Bronchial smooth muscle cell (primary cell): Measurements from ENCODE around the gene MROH2A. TPM values are rescaled to one million over a fixed set of nuclear protein-coding genes. Genes with fewer than 3 reads are reported as not detected.

ENCODE experiments used
- total RNA-seq: library from RNA; depleted of rRNA; stranded (reverse); fragments of >200 nt; gene quantifications from 2 replicates; pipeline ENCODE4 v1.2.1, GENCODE V29; 2014

Gene MROH2A, protein sequence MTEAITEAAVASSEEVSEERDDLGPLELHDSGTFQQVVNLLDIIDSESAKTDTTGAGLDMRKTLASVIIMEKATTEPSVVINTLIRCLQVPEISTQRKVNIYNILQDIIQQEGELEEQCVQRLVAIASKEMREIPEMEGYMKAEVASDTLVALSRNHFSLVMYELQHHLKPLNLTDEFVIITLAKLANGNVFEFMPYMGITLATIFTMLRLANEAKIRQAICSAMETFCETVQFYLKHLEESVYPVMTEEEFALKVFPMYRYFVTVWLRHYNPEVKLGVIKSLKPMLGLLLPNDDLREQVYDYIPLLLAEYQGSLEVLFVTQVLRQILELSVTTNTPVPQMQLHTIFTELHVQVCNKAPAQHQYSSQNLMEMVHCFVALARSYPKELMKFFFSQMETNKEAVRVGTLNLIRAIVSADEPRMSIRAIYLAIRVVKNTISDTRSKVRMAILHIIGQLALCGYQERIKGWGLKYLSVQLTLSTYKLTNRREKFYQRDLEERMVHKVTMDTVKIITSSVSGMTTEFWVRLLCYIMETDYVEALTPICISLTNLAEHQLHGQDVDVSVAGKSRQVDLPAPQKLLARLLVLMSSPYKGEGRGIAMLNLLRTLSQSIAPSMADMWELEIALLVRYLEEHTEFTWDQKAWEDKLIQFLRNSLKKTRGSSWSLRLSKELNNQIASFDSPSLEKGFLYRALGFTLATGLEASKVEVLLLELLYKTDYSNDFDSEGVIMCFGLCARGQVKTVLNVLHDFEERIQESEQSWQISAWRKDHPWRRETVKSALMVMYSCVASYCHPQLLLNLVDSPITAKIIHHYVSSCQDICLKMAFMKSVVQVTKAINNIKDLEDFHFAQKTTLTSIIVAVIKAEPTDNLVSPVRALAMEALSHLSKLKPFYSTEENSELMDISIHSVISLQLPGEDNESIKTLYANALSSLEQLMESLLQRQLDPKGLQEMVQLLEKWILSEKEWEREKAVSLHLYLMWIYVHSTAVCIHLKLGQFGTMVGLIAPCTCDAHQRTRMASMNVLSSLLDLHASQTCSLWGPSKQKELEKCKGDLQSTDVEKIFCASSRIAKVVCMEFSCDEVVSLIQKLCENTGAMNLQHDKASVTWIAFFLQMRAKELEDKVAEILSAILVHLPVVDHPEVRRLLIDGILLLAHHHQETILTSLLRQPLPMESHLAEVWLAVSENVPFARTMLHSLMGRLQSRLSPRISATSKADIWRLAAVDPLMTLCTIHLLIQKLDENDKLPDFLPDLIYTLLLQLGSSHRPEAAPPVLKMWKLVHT (N-terminal part only)
- under 0.01 TPM in 1 of 2 replicates, not detected in the other for total RNA-seq

DNA sequence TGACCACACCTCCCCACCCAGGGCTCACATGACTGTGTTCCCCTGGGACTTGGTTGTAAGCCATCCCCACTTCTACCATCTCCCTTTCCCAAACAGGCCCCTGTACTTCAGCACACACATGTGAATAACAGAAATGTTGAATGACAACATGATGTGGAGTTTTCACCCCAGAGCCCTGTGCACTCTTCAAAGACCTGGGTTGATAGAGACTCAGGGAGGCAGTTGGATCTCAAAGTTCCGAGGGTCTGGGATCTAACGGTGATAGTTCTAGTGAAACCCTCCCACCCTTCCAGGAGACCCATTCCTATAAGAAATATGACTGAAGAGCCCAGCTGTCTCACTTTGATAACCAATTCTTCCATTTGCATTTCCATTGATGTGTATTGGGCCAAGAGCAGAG is at the start of gene MROH2A:
MROH2A (plus strand) TSS at position 301 of the 400 bp plus-strand sequence. CDS start 1,029 bp downstream, outside the sequence.

DNA sequence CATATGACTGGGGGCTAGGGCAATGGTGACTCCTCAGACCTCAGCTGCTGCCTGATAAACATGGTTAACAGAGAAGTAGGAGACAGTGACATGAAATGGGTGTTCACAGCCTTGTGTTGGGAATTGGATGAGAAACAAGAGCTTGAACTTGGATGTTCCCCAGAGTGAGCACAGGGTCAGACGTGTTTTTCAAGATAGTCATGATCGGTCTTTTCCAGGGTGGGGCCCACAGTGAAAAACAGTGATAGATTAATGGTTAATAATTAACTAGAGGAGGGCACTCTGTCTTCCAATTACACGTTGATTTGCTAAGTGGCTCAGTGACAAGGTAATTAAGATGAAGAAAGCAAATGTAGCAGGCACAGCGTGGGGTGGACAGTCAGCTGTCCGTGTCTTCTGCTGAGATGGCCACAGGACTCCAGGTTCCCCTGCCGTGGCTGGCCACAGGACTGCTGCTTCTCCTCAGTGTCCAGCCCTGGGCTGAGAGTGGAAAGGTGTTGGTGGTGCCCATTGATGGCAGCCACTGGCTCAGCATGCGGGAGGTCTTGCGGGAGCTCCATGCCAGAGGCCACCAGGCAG is 49.3 kb upstream of the MROH2A start, which contains the start of gene UGT1A3:
UGT1A3 (plus strand) TSS at position 320 of the 579 bp plus-strand sequence; CDS start at position 405, 85 bp downstream.

DNA sequence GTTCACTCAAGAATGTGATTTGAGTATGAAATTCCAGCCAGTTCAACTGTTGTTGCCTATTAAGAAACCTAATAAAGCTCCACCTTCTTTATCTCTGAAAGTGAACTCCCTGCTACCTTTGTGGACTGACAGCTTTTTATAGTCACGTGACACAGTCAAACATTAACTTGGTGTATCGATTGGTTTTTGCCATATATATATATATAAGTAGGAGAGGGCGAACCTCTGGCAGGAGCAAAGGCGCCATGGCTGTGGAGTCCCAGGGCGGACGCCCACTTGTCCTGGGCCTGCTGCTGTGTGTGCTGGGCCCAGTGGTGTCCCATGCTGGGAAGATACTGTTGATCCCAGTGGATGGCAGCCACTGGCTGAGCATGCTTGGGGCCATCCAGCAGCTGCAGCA is 18.1 kb upstream of the MROH2A start, which contains the start of gene UGT1A1:
UGT1A1 (plus strand) TSS at position 228 of the 400 bp plus-strand sequence; CDS start at position 246, 18 bp downstream.

DNA sequence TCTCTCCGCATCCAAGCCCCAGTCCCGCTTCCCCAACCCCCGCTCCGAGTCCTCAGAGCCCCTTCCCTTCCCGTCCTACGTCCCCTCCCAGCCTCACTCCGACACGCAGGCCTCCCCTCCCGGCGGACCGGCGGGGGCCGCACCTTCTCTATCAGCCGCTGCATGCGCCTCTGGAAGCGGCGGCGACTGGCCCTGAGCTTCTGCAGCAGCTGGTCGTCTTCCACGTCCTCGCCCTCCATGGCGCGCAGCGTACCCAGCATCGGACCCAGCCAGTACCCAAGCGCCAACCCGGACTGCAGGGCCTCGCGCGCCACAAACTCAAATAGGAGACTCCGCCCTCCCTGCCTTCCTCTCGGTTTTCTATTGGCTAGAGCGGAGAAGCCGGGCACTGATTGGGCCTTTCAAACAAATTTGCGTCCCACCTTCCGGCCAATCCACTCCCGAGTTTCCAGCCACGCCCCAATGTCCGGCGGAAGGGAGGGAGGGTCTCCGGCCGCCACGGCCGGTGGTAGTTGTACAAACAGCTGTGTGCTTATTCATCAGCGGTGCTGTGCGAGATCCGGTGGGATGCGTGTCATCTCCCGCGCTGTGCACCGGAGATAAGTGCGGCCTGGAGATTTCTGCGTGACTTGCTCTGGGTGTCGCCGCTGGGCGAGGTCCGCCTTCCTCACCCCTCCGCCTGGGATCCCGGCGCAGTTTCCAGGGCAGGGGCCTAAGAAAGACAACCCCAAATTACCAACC is 76.3 kb downstream of the MROH2A start, which contains the start of gene HJURP:
HJURP (minus strand) TSS at position 295 of the 741 bp plus-strand sequence; CDS start at position 260, 35 bp downstream.

DNA sequence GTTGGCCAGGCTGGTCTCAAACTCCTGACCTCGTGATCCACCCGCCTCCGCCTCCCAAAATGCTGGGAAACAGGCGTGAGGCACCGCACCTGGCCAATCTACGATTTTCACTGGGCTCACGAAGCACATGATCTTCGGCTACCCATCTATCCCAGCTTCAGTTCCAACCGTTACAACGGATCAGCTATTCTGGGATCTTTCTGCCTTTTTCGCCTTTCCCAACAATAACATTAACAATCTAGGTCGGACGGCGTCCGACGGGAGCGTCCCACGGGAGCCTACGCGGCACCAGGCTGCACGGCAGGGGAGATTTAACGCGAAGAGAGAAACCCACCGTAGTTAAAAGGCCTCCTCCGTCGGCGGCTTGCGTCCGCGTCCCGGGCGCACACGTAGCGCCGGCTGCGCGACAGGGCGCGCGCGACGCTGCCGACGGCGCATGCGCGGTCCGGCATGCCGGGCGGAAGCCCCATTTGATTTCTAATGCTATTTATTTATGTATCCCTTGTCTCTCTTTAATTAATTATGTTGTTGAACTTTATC is 89.9 kb downstream of the MROH2A start, which contains the start of gene MSL3B:
MSL3B (minus strand) TSS at position 394 of the 540 bp plus-strand sequence.

Other genes with a start within 250 kb of the MROH2A start
- gene USP40, start 211.5 kb upstream of the MROH2A start, total RNA-seq = 27.0 and 29.0 TPM in 2 replicates
- not detected in 2 replicates for gene UGT1A8, start 160.7 kb upstream of the MROH2A start, total RNA-seq
- gene UGT1A10, start 141.9 kb upstream of the MROH2A start, total RNA-seq = not detected in 2 replicates
- gene UGT1A9, start 106.4 kb upstream of the MROH2A start, total RNA-seq = not detected in 2 replicates
- gene UGT1A7, start 96.4 kb upstream of the MROH2A start, total RNA-seq = not detected in 2 replicates
- not detected in 2 replicates for gene UGT1A6, start 85.4 kb upstream of the MROH2A start, total RNA-seq
- gene UGT1A5, start 65.4 kb upstream of the MROH2A start, total RNA-seq = not detected in 2 replicates
- gene UGT1A4, start 59.6 kb upstream of the MROH2A start, total RNA-seq = under 0.01 TPM in 1 of 2 replicates, not detected in the other
- gene UGT1A3, start 49.3 kb upstream of the MROH2A start, total RNA-seq = not detected in 2 replicates
- gene UGT1A1, start 18.1 kb upstream of the MROH2A start, total RNA-seq = not detected in 2 replicates
- gene HJURP, start 76.2 kb downstream of the MROH2A start, total RNA-seq = 0.26 and 3.0 TPM in 2 replicates
- gene TRPM8, start 139.0 kb downstream of the MROH2A start, total RNA-seq = 0.47 TPM in 1 of 2 replicates, not detected in the other